Left ventricle myocardium inferior (tissue), 1 donor: Measurements from ENCODE around the gene NXN. TPM values are rescaled to one million over a fixed set of nuclear protein-coding genes. Genes with fewer than 3 reads are reported as not detected.
A peak's percentile ranks its signal among the peaks of the same experiment; 100 is the strongest.

Experiments used
- DNase-seq: peaks from one replicate; pipeline ENCODE4 v3.0.0-alpha.2; 2020
- H3K27ac ChIP-seq: fragments of 200-600 bp; replicated peaks from 2 replicates; pipeline ENCODE4 v1.8.0; 2021
- H3K27me3 ChIP-seq: fragments of 200-600 bp; 2 replicates; pipeline ENCODE4 v1.8.0; 2021; ENCODE audit warnings: low read depth
- H3K36me3 ChIP-seq: fragments of 200-600 bp; 2 replicates; pipeline ENCODE4 v1.8.0; 2021
- H3K4me1 ChIP-seq: fragments of 200-600 bp; 2 replicates; pipeline ENCODE4 v1.8.0; 2021
- H3K4me3 ChIP-seq: fragments of 200-600 bp; 2 replicates; pipeline ENCODE4 v1.8.0; 2021; ENCODE audit warnings: mild to moderate bottlenecking, moderate library complexity
- H3K9me3 ChIP-seq: fragments of 200-600 bp; replicated peaks from 2 replicates; pipeline ENCODE4 v1.8.0; 2021
- intact Hi-C: fragments of 100-400 bp; cut with micrococcal nuclease; formaldehyde crosslinking; loops from one replicate; pipeline ENCODE4 v1.11.0; 2022
- total RNA-seq: library from RNA; stranded (reverse); fragmentation: NEBNext Ultra II Directional; extraction: Animal tissue kit (Norgen Biotek cat#: 25700); gene quantifications from one replicate; pipeline ENCODE4 v1.2.1, GENCODE V29; 2021
- TF ChIP-seq, protein P1 (sequence below): fragments of 200-600 bp; IDR thresholded peaks from 2 replicates; pipeline ENCODE4 v1.8.0; 2021; ENCODE audit warnings: antibody characterized with exemption, mild to moderate bottlenecking, borderline replicate concordance
- donor health status: DM: no; HTN: yes; CAD: no; lungs with severe emphysema.

NXN gene
- total RNA-seq, 1 donor from 2014 or later: 13.8 TPM

DNA sequence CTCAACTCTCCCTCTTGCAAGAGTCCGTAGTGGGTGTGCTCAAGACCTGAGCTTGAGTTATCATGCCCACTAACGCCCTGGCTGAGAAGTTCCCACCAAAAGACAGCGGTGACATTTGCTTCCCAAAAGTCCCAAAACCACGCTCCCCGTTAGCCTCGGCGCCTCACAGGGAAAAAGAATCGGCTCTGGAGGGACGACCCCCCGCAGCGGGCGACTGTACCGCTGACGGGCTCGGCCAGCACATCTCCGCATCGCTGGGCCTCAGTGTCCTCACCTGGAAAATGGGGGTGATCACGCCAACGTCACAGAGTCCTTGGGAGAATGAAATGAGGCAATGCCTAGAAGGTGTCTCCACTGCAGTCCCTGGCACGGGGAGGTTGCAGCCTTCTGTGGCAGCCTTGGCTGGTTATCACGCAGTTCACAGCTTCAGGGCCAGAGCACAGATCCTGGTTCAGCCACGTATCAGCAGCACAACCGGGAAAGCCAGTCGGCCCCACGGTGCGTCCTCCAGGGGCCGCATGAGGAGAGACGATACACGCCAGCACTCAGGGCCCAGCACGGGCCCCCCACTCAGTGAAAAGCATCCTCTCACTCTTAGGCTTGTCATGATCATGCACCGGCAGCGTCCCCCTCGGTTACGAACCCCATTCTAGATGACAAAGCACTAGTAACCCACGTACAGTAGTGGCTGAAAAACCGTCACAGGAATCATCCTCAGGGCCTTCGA is 32.9 kb downstream of the NXN start:
- Histone ChIP-seq H3K27me3 (no peaks in the 10 kb centered on the region), H3K36me3 (no peaks in the 10 kb centered on the region), H3K4me3 (no peak overlapping the region), H3K9me3 (no peaks in the 10 kb centered on the region), H3K27ac (no peak overlapping the region), H3K4me1 (peaks cover 13% of the 10 kb centered on the region)
- TF ChIP-seq, protein P1, sequence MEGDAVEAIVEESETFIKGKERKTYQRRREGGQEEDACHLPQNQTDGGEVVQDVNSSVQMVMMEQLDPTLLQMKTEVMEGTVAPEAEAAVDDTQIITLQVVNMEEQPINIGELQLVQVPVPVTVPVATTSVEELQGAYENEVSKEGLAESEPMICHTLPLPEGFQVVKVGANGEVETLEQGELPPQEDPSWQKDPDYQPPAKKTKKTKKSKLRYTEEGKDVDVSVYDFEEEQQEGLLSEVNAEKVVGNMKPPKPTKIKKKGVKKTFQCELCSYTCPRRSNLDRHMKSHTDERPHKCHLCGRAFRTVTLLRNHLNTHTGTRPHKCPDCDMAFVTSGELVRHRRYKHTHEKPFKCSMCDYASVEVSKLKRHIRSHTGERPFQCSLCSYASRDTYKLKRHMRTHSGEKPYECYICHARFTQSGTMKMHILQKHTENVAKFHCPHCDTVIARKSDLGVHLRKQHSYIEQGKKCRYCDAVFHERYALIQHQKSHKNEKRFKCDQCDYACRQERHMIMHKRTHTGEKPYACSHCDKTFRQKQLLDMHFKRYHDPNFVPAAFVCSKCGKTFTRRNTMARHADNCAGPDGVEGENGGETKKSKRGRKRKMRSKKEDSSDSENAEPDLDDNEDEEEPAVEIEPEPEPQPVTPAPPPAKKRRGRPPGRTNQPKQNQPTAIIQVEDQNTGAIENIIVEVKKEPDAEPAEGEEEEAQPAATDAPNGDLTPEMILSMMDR: no peak
- DNase-seq: no peak
- intact Hi-C loops: no loop called here

DNA sequence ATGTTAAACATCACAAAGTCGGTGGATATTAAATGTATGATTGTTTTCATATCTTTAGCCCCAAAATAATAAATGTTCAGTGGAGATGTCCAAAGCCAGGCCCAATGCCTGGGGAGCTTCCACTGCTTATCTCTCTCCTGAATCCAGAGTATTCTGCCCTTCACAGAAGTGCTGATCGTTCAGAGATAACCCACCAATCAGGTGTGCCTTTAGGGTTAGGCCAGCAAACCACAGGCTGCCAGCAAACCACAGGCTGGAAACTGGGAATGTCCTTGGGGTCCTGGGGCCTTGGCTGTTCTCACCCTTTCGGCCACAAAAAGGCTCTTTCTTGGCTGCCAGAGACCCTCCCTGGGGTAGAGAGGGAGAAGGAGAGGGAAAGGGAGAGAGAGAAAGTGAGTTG is 33.9 kb downstream of the NXN start:
- no peak overlapping the region for H3K27ac ChIP-seq
- no peaks in the 10 kb centered on the region for H3K9me3 ChIP-seq
- H3K4me1 ChIP-seq: peaks cover 7% of the 10 kb centered on the region
- H3K4me3 ChIP-seq: no peak overlapping the region
- intact Hi-C loops: no loop called here
- no peaks in the 10 kb centered on the region for H3K36me3 ChIP-seq
- TF ChIP-seq, protein P1: no peak
- no peak for DNase-seq
- H3K27me3 ChIP-seq: no peaks in the 10 kb centered on the region

DNA sequence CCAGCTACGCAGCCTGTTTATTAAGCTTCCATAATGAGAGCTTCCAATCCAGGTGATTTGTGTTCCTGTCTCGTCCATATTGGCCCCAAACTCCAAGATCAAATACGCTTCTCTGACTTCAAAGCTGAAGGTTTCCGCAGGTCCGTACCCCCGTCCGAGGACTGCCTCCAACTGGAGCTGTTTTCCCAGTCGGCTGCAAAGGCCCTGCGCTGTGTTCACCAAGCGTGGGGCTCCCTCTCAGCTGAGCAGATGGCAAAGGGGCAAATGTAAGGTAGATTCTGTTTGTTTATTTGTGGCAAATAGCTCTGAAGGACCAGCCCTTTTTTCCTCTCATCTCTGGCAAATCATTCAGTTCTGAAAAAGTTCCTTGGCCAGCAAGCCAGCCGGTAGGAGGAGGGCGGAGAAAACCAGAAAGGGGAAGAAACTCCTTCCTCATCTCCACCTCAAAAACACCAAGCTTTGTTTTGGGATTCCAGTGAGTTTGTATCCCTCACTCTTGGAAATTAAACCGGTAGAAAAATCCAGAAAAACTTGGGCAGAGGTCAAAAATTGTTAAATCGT is 35.2 kb downstream of the NXN start:
- Histone ChIP-seq H3K4me3 (no peak overlapping the region), H3K27ac (no peak overlapping the region), H3K4me1 (no peaks in the 10 kb centered on the region), H3K27me3 (no peaks in the 10 kb centered on the region), H3K9me3 (no peaks in the 10 kb centered on the region), H3K36me3 (no peaks in the 10 kb centered on the region)
- TF ChIP-seq, protein P1: no peak
- DNase-seq: no peak
- intact Hi-C loops: no loop called here

DNA sequence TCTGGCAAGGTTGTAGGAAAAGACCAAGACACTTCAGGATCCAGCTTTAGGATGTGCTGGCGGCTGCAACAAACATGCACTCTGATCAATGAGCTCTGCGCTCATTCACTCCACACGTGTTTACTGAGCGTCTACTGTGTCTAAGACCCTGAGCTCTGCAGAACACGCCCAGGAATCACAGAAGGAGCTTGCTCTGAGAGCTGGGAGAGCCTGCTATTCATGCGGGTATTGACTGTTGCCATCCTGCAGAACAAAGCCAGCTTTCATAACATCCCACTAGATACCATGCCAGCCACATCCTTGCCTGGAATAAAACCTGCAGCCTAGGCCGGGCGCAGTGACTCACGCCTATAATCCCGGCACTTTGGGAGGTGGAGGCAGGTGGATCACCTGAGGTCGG is 44.1 kb downstream of the NXN start:
- intact Hi-C loops: no loop called here
- peaks cover 14% of the 10 kb centered on the region for H3K4me1 ChIP-seq
- no peaks in the 10 kb centered on the region for H3K36me3 ChIP-seq
- no peaks in the 10 kb centered on the region for H3K9me3 ChIP-seq
- DNase-seq: no peak
- H3K27me3 ChIP-seq: no peaks in the 10 kb centered on the region
- H3K4me3 ChIP-seq: no peak overlapping the region
- TF ChIP-seq, protein P1: no peak
- H3K27ac ChIP-seq: no peak overlapping the region

DNA sequence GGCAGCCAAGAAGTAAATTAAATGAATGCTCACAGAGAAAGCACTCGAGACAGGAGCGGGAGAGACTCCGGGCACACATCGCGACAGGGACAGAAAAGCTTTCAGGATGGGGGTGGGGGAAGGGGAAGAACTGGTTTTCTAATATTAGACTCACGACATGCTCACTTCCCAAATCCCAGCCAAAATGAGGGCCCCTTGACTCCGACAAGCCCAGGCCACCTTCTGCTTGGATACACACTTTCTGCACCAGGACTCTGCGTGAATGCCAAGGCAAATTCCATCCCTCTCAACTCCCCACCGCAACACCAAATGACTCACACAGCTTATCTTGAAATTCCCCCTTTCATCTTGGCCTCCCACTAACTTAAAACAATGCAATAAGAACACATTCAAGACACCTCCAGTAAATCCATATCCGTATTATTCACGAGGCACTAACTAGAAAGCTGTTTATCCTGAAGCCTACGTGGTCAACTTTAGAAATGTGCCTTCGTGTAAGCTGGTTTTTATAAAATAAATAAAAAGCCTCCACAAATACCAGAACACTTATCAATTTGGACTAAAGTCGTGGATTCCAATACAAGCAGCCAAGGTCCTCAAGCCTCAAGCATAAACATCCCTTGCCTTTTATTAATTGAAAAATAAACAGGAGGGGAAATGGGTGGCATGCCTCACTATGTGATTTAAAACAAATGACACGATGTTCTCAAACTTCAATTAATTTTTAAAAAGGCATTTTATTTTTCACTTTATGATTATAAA is 46.1 kb downstream of the NXN start:
- no peak for DNase-seq
- no peaks in the 10 kb centered on the region for H3K9me3 ChIP-seq
- H3K4me1 ChIP-seq: peaks cover 27% of the 10 kb centered on the region
- TF ChIP-seq, protein P1: no peak
- H3K27ac ChIP-seq: no peak overlapping the region
- H3K27me3 ChIP-seq: no peaks in the 10 kb centered on the region
- no peaks in the 10 kb centered on the region for H3K36me3 ChIP-seq
- peak overlapping the region; percentile 12 for H3K4me3 ChIP-seq
- intact Hi-C loops: no loop called here
